SU-DHL-6 (cell line): ENCODE data around the gene NFE2L1.
"Not testable (repeated sequence)": the region's sequence is repeated elsewhere in the genome, so short reads cannot be mapped to it uniquely, and the experiment has no call there.

ENCODE experiments used
- H2AFZ ChIP-seq: fragments of 200-600 bp; sonication (generic); 2 replicates; pipeline ENCODE4 v1.6.1; 2014; ENCODE audit warnings: low read depth, mild to moderate bottlenecking, moderate library complexity, mixed read lengths, antibody characterized with exemption, low read length; ENCODE audit not compliant: severe bottlenecking
- H3F3A ChIP-seq: fragments of 200-600 bp; shearing (Covaris generic); 2 replicates; pipeline ENCODE4 v1.6.0; 2016; ENCODE audit warnings: antibody characterized with exemption, mild to moderate bottlenecking; ENCODE audit not compliant: insufficient read depth
- H3K27ac ChIP-seq: fragments of 200-600 bp; sonication (generic); 2 replicates; pipeline ENCODE4 v1.5.1; 2016; ENCODE audit warnings: low read depth, mild to moderate bottlenecking, low read length, moderate library complexity, mixed read lengths
- H3K27me3 ChIP-seq: fragments of 200-600 bp; sonication (generic), shearing (Covaris generic); 2 replicates; pipeline ENCODE4 v1.6.0; 2014; ENCODE audit warnings: mild to moderate bottlenecking, low read length
- H3K36me3 ChIP-seq: fragments of 200-600 bp; sonication (generic); 2 replicates; pipeline ENCODE4 v1.6.1; 2014; ENCODE audit warnings: mild to moderate bottlenecking, low read length, mixed read lengths
- H3K4me2 ChIP-seq: fragments of 300-600, 200-600 bp; shearing (Covaris generic), sonication (generic); 2 replicates; pipeline ENCODE4 v1.6.0; 2014; ENCODE audit warnings: low read length, low read depth, mild to moderate bottlenecking; ENCODE audit not compliant: poor library complexity, severe bottlenecking
- H3K4me3 ChIP-seq: fragments of 200-600 bp; sonication (generic); 2 replicates; pipeline ENCODE4 v1.5.1; 2014; ENCODE audit warnings: antibody characterized with exemption, low read length, mild to moderate bottlenecking, mixed read lengths; ENCODE audit not compliant: insufficient read depth, poor library complexity, severe bottlenecking
- H3K79me2 ChIP-seq: fragments of 200-600 bp; sonication (generic); 2 replicates; pipeline ENCODE4 v1.6.1; 2014; ENCODE audit warnings: mild to moderate bottlenecking, low read length, moderate library complexity; ENCODE audit not compliant: insufficient read depth
- H3K9ac ChIP-seq: fragments of 200-600 bp; sonication (generic); 2 replicates; pipeline ENCODE4 v1.7.0; 2014; ENCODE audit warnings: mild to moderate bottlenecking, low read length
- H3K9me2 ChIP-seq: fragments of 200-600 bp; sonication (generic); replicated peaks from 2 replicates; pipeline ENCODE4 v1.6.1; 2014; ENCODE audit warnings: low read length; ENCODE audit not compliant: insufficient read depth
- H3K9me3 ChIP-seq: fragments of 200-600 bp; sonication (generic); 2 replicates; pipeline ENCODE4 v1.6.1; 2014; ENCODE audit warnings: low read length, mixed read lengths; ENCODE audit not compliant: insufficient read depth
- H4K20me1 ChIP-seq: fragments of 200-600 bp; sonication (generic); 2 replicates; pipeline ENCODE4 v1.6.1; 2014; ENCODE audit warnings: low read depth, mild to moderate bottlenecking, antibody characterized with exemption, low read length, moderate library complexity, mixed read lengths
- EZH2phosphoT487 ChIP-seq: fragments of 200-600 bp; sonication (generic), shearing (Covaris generic); conservative IDR thresholded peaks from 2 replicates; pipeline ENCODE4 v1.6.1; 2018; ENCODE audit warnings: mild to moderate bottlenecking, antibody characterized with exemption, low read length, moderate library complexity, mixed read lengths
- TF ChIP-seq, protein P1 (sequence below): fragments of 200-600 bp; sonication (generic); IDR thresholded peaks from one replicate; pipeline ENCODE4 v1.5.1; 2017; ENCODE audit warnings: antibody characterized with exemption, mild to moderate bottlenecking, low read length, moderate library complexity; ENCODE audit not compliant: insufficient read depth, poor library complexity, severe bottlenecking

NFE2L1 gene

DNA sequence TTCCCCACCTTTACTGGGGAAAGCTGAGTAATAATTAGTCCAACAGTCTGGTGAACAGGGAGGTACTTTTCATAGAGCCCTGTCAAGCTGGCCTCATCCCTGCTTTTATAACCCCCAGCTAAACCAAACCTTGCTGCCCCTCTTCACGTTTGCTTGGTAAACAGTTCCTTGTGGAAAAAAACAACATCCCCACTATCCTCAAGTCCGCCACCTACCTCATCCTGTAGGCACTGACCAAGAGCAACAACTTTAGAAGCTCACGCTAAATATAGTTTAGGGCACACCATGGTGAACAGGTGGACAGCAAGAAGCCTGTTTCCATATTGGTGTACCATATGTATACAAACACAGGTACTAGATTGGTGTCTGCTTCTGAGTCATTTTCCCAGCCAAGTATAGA is 16.5 kb downstream of the NFE2L1 start:
- no peaks in the 10 kb centered on the region for H3K9me3 ChIP-seq
- H3K27me3 ChIP-seq = no peaks in the 10 kb centered on the region
- peaks cover 9% of the 10 kb centered on the region for H3K36me3 ChIP-seq
- no peak overlapping the region for H3K4me3 ChIP-seq
- H3K27ac ChIP-seq = no peak overlapping the region
- no peak overlapping the region for H3K4me2 ChIP-seq
- H4K20me1 ChIP-seq = no peaks in the 10 kb centered on the region
- TF ChIP-seq, protein P1, sequence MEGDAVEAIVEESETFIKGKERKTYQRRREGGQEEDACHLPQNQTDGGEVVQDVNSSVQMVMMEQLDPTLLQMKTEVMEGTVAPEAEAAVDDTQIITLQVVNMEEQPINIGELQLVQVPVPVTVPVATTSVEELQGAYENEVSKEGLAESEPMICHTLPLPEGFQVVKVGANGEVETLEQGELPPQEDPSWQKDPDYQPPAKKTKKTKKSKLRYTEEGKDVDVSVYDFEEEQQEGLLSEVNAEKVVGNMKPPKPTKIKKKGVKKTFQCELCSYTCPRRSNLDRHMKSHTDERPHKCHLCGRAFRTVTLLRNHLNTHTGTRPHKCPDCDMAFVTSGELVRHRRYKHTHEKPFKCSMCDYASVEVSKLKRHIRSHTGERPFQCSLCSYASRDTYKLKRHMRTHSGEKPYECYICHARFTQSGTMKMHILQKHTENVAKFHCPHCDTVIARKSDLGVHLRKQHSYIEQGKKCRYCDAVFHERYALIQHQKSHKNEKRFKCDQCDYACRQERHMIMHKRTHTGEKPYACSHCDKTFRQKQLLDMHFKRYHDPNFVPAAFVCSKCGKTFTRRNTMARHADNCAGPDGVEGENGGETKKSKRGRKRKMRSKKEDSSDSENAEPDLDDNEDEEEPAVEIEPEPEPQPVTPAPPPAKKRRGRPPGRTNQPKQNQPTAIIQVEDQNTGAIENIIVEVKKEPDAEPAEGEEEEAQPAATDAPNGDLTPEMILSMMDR = no peak
- TF ChIP-seq EZH2phosphoT487 = no peak
- H3K79me2 ChIP-seq = no peaks in the 10 kb centered on the region
- no peaks in the 10 kb centered on the region for H3K9me2 ChIP-seq
- H3K9ac ChIP-seq = no peak overlapping the region
- no peak overlapping the region for H2AFZ ChIP-seq
- H3F3A ChIP-seq = peaks cover 10% of the 10 kb centered on the region; the same call in 1 of the 2 replicates

DNA sequence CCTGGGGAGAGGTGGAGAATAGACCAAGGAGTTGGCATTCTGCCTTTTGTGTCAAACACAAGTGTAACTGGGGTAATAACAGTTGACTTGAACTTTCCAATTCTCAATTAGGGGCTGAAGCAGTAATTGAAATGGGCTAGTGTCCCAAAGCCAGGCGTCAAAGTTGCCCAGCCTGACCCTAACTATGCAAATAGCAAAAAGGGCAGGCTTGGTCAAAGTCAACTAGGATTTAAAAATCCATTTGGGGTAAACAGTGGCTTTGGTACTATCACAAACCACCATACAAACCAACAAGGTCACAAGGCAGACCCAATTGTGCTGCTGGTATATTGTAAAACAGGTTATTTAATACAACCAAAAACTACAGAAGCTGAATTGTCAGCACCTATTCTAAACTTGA is 18.0 kb downstream of the NFE2L1 start:
- Histone ChIP-seq H3F3A (peaks cover 10% of the 10 kb centered on the region; the same call in 1 of the 2 replicates), H3K27ac (no peak overlapping the region), H4K20me1 (no peaks in the 10 kb centered on the region), H3K27me3 (no peaks in the 10 kb centered on the region), H3K9ac (no peak overlapping the region), H3K79me2 (no peaks in the 10 kb centered on the region), H2AFZ (no peak overlapping the region), H3K4me2 (no peak overlapping the region), H3K4me3 (no peak overlapping the region), H3K9me3 (no peaks in the 10 kb centered on the region), H3K36me3 (peaks cover 9% of the 10 kb centered on the region), H3K9me2 (no peaks in the 10 kb centered on the region)
- no peak for TF ChIP-seq EZH2phosphoT487
- TF ChIP-seq, protein P1 = no peak

DNA sequence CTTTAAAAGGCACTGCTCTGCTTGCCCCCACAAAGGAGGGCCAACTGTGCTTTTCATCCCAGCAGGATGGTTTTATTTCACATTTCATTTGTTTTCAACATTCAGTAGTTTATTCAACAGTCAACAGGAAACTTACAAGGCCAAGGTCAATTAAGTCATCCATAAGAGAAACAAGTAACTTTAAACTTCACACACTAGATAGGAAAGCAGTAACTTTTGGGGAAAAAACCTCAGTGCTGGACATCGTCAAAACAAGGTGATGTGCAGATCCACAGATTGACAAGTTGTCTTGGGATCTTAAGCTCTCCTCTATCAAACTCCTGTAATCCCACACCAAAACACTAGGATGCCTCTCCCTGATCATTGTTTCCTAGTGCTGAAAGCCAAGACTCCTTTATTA is 18.5 kb downstream of the NFE2L1 start:
- Histone ChIP-seq H3K79me2 (no peaks in the 10 kb centered on the region), H3K9ac (no peak overlapping the region), H3K27ac (no peak overlapping the region), H4K20me1 (no peaks in the 10 kb centered on the region), H3K4me3 (no peak overlapping the region), H3K27me3 (no peaks in the 10 kb centered on the region), H3K9me3 (no peaks in the 10 kb centered on the region), H2AFZ (no peak overlapping the region), H3K4me2 (no peak overlapping the region), H3K9me2 (no peaks in the 10 kb centered on the region), H3F3A (peaks cover 10% of the 10 kb centered on the region; the same call in 1 of the 2 replicates), H3K36me3 (peaks cover 9% of the 10 kb centered on the region)
- TF ChIP-seq EZH2phosphoT487 = no peak
- TF ChIP-seq, protein P1 = no peak

DNA sequence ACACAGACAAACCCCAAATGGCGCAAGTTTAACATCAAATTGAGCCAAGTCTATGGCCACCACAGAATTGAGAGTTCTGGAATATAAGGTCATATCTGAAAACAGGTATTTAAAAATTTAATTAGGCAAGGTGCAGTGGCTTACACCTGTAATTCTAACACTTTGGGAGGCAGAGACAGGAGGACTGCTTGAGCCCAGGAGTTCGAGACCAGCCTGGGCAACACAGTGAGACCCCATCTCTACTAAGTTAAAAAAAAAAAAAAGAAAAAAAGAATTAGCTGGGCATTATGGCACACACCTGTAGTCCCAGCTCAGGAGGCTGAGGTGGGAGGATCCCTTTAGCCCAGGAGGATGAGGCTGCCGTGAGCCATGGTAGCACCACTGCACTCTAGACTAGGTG is 19.1 kb downstream of the NFE2L1 start:
- peaks cover 10% of the 10 kb centered on the region; the same call in 1 of the 2 replicates for H3F3A ChIP-seq
- TF ChIP-seq, protein P1 = no peak
- TF ChIP-seq EZH2phosphoT487 = no peak

DNA sequence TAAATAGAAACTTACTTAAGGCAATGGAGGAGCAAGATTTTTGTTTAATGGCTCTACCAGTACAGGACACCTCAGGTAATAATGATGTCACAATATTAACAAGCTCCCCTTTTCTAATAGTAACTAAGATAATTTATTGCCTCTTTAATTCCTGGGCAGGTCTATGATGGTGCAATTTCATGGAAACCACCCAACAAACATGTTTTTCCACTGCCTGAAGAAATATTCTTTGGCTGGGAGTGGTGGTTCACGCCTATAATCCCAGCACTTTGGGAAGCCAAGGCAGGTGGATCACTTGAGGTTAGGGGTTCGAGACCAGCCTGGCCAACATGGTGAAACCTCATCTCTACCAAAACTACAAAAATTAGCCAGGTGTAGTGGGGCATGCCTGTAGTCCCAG is 19.6 kb downstream of the NFE2L1 start:
- not testable (repeated sequence) for H3K9me3 ChIP-seq, H4K20me1 ChIP-seq, H3K27me3 ChIP-seq, H3K4me3 ChIP-seq, H3K4me2 ChIP-seq, H3K36me3 ChIP-seq, H2AFZ ChIP-seq, H3K79me2 ChIP-seq, H3F3A ChIP-seq, H3K9ac ChIP-seq, H3K9me2 ChIP-seq, H3K27ac ChIP-seq

More for the DNA sequence above, 19.1 kb downstream of the NFE2L1 start:
- no peak overlapping the region for H3K27ac ChIP-seq
- no peaks in the 10 kb centered on the region for H3K79me2 ChIP-seq
- no peak overlapping the region for H3K4me2 ChIP-seq
- no peak overlapping the region for H3K4me3 ChIP-seq
- H3K9me3 ChIP-seq = no peaks in the 10 kb centered on the region
- no peaks in the 10 kb centered on the region for H4K20me1 ChIP-seq
- H3K9ac ChIP-seq = no peak overlapping the region
- H3K9me2 ChIP-seq = no peaks in the 10 kb centered on the region
- H3K27me3 ChIP-seq = no peaks in the 10 kb centered on the region
- H2AFZ ChIP-seq = no peak overlapping the region
- H3K36me3 ChIP-seq = peaks cover 9% of the 10 kb centered on the region
